ENCODE data around the gene DENND4A.

DENND4A gene

DNA sequence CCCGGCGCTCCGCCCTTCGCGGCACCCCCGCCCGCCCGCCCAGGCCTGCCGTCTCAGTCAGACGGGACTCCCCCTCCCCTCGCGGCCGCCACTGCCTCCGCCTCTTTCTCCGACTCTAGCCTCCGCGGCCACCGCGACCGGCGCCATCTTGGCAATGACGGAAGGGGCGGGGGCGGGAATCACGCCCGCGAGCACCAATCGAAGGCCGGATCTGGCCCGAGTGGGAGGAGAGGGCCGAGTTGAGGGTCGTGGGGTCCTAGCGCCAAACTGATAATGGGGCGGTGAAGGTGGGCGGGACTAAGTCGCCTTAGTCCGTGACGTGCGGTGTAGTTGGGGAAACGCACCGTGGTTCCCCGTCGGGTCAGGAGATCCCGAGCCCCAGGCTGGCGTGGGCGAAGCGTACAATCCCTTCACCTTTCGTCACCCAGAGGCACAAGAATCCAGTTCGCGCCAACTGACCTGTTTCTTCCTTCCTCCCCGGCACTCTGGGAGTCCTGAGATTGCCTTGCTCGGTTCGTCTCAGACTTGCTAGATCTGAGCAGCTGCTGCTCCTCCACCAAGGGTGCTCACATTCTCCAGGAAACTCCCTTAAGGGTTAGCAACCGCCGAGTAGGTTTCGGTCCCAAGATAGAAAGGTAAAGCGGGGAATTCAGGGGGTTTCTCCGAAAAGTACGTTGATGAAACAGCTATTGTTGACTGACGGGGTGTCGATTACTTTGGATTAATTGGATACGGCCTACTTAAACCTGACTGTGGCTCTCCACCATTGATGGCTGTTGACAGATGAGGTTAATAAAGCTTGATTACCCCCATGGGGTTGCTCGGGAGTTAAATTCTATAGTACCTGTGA, at the start of gene DENND4A:
DENND4A (minus strand) TSS at position 156 of the 850 bp plus-strand sequence. CDS start 35,843 bp downstream, outside the sequence.
- TF ChIP-seq GATA2 (IDR thresholded peaks at IDR 0.05; ENCODE audit: low read depth, low read length) (0 out of 2 replicates have a peak, but pooled peaks have one; percentile 39), GATA3 (IDR thresholded peaks at IDR 0.05; ENCODE audit: low read depth, low read length) (no peak)

DNA sequence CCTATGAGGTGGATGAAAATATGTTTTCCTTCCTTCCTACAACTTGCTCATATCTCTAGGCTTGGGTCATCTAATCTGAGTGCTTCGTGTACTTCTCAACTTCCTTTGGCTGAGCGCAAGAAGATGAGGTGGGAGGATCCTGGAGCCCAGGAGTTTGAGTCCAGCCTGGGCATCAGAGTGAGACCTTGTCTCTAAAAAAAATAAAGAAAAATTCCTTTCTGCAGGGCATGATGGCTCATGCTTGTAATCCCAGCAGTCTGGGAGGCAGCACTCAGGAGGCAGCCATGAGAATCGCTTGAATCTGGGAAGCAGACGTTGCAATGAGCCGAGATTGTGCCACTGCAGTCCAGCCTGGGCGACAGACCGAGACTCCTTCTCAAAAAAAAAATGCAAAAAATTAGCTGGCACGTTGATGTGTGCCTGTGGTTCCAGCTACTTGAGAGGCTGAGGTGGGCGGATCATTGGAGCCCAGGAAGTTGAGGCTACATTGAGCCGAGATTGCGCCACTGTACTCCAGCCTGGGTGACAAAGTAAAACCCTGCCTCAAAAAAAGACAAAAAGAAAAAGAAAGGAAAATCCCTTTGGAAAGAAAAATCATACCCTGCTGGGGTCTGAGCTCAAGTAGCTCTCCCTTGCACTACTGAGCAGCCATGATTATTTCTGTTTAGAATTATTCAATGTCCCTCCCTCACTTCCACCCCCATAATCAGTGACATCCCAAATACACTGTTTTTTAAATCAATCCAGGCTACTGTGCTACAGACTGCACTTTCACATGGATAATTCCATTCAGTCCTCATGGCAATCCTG, 49.2 kb upstream of the DENND4A start:
- no peak for TF ChIP-seq GATA2 (IDR thresholded peaks at IDR 0.05; ENCODE audit: low read depth, low read length)
- TF ChIP-seq GATA3 (IDR thresholded peaks at IDR 0.05; ENCODE audit: low read depth, low read length): no peak

DNA sequence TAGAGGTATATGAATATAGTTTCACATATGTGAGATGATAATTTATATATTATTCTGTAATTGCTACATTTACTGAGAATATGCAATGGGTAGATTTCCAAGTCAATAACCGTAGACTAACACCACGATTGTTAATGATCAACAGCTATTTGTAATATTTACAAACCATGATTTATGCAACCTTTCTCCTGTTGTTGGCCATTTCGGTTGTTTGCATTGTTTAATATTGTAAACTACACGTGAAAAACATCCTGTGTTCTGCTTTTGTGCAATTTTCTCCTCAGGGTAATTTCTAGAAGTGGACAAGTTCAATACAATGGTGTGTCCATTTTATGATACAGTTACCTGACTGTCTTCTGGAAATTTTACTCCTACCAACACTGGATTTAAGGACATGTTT, 47.9 kb upstream of the DENND4A start:
- no peak for TF ChIP-seq GATA2 (IDR thresholded peaks at IDR 0.05; ENCODE audit: low read depth, low read length)
- no peak for TF ChIP-seq GATA3 (IDR thresholded peaks at IDR 0.05; ENCODE audit: low read depth, low read length)

DNA sequence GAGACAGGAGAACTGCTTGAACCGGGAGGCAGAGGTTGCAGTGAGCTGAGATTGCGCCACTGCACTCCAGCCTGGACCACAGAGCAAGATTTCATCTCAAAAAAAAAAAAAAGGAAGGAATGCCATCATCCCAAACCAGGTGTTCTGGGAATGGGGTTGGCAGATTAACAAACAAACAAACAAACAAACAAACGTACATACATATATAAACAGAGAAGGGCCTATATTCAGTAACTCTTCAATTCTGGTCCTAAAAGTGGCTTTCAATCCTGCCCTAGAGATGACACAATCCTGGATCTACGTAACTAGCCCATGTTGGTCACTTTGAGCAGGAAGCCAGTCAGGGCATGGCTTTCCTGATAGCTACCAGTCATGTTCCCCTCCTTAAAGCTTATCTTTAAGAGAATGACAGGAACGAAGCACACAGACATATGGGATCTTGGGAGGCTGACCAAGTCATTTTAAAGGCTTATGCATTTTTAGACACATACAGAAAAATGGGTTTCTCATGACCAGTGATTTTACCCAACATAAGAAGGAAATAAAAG, 47.3 kb upstream of the DENND4A start:
- TF ChIP-seq GATA2 (IDR thresholded peaks at IDR 0.05; ENCODE audit: low read depth, low read length) (no peak), GATA3 (IDR thresholded peaks at IDR 0.05; ENCODE audit: low read depth, low read length) (no peak)

DNA sequence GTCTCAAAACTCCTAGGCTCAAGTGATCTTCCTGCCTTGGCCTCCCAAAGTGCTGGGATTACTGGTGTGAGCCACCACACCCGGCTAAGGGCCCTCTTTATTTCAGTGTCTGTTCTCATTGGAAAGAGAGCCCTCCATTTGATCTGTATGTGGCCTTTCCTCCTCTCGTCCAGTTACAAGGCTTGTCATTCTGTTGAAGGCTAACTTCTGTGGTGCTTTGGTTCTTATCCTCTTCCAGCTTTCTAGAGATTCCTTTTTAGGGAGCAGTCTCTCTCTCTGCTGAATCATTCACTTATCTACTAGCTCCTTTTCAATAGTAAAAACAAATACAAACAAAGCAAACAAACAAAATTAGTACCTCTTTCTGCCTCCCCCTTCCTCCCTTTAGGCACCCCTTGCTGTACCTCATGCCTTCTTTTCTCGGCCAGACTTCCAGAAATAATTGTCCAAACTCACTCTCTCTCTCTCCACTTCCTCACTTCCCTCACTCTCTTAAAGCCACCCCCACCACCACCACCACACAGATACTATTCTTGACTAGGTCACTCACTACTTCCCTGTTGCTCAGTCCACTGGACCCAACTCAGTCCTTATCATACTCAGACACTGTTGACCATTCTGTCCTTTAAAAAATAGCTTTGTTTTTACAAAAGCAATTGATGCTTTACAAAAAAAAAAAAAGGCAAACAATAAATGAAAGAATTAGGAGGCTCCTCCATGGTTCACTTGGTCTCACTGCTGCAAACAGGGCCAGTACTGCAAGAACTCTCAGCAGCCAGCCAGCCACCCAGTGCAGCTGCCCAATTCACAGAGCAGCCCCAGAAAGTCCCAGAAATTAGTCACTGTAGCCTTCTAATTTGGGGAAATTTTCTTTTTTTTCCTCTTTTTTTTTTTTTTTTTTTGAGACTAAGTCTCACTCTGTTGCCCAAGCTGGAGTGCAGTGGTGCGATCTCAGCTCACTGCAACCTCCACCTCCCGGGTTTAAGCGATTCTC, 45.5 kb upstream of the DENND4A start:
- TF ChIP-seq GATA3 (IDR thresholded peaks at IDR 0.05; ENCODE audit: low read depth, low read length) (no peak), GATA2 (IDR thresholded peaks at IDR 0.05; ENCODE audit: low read depth, low read length) (no peak)

DNA sequence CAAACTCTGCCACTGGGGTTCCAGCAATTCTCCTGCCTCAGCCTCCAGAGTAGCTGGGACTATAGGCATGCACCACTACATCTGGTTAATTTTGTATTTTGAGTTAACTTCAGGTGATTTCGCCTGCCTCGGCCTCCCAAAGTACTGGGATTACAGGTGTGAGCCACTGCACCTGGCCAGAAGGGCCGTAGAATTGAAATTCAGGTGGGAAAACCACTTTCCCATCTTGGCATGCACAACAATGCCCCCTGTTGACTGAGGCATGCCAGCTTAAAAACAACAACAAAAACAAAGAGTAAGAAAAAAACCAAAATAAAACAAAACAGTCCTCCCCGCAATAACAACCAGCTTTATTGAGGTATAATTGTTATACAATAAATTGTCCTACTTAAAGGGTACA, 44.6 kb upstream of the DENND4A start:
- no peak for TF ChIP-seq GATA2 (IDR thresholded peaks at IDR 0.05; ENCODE audit: low read depth, low read length)
- TF ChIP-seq GATA3 (IDR thresholded peaks at IDR 0.05; ENCODE audit: low read depth, low read length): no peak

DNA sequence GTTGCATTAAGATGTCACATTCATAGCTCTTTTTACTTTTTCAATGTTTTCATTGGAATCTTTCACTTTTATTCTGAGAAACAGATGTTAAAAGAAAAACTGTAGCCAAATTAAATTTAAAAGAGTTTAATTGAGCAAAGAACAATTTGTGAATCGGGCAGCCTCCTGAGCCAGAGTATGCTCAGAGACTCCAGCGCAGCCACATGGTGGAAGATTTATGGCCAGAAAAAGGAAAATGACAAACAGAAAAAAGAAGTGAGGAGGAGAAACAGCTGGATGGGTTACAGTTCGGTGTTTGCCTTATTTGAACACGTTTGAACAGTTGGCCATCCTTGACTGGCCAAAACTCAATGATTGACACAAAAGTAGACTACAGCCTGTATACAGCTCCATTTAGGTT, 43.4 kb upstream of the DENND4A start:
- TF ChIP-seq GATA2 (IDR thresholded peaks at IDR 0.05; ENCODE audit: low read depth, low read length) (no peak), GATA3 (IDR thresholded peaks at IDR 0.05; ENCODE audit: low read depth, low read length) (no peak)

DNA sequence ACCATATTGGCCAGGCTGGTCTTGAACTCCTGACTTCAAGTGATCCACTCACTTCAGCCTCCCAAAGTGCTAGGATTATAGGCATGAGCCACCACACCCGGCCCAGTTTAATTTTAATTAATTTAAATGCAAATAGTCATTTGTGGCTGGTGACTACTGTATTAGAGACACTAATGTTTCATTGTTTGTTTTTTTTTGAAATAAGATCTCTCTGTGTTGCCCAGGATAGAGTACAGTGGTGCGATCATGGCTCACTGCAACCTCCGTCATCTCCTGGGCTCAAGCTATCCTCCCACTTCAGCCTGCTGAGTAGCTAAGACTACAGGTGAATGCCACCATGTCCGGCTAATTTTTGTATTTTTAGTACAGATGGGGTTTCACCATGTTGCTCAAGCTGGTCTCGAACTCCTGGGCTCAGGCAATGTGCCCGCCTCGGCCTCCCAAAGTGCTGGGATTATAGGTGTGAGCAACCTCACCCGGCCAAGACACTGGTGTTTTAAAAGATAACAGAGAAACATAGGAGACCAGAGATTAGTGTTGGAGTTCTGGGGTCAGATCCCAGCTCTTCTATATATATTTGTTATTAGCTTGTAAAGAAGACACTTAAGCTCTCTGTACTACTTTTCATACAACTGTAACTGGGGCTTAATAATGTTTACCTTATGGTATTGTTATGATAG, 42.6 kb upstream of the DENND4A start:
- TF ChIP-seq GATA2 (IDR thresholded peaks at IDR 0.05; ENCODE audit: low read depth, low read length): no peak
- no peak for TF ChIP-seq GATA3 (IDR thresholded peaks at IDR 0.05; ENCODE audit: low read depth, low read length)

DNA sequence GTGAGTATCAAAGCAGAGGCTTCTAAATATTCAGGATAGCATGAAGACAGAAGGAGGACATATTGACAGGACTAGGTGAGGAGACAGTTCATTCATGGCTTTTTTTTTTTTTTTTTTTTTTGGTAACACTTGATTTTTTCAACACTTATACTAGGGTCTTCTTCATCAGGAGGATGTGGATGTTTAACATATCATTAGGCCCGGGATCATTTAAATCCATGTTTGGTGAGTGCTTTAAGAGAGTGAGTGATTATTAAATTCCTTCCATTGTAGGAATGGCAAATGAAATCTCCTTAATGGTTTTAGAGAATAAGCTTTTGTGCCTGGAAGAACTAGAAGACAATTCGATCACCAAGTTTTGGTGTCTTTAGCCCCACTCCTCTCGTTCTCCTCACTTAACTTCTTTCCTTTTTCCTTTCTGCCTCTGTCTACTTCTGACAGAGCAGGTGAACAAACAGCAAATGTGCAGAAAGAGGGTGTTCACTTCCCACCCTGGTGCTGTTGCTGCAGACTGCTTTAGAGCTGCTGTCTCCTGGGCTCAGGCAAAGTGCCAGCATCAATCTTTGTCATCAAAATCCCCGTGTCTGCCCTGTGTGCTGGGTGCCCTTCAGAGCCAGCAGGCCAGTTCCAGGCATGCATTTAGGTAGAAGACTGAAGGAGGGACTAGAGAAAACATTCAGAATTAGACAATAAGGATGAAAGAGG, 41.6 kb upstream of the DENND4A start:
- TF ChIP-seq GATA2 (IDR thresholded peaks at IDR 0.05; ENCODE audit: low read depth, low read length) (no peak), GATA3 (IDR thresholded peaks at IDR 0.05; ENCODE audit: low read depth, low read length) (no peak)

DNA sequence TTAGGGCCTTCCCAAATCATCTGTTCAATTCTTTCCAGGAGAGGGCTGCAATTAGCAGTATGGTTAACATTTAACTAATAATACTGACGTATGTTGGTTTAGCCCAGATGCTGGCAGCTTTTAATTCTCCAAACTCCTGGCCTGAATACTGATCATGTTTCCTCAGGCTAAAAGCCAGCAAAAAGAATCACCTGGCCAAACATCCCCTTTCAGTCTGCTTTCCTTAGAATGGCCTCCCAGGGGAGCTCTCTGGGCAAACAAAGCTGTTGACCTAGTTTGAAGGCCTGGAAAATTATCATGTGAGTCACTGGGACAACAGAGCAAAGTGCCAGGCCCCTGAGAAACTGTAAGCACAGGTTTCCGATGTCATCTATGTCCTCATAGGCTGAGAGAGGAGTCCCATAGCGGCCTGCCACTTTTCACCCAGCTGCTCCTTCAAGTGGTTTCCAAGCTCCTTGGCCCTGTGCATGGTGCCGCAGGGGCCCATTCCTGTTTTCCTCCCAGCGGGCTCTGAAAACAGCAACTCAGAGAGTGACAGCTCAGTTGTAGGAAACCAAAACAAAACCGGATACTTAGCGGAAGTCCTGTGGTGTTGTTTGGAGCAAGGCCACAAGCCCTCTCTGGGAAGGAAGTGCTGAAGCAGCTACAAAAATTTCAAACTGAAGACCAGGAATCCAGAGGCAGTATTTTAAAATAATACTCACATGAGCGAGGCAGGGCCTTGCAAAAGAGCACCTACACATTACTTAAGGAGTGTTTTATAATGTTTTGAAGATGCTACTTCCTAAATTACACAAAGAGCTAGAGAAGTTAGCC, 40.7 kb upstream of the DENND4A start:
- TF ChIP-seq GATA2 (IDR thresholded peaks at IDR 0.05; ENCODE audit: low read depth, low read length): no peak
- TF ChIP-seq GATA3 (IDR thresholded peaks at IDR 0.05; ENCODE audit: low read depth, low read length): no peak

DNA sequence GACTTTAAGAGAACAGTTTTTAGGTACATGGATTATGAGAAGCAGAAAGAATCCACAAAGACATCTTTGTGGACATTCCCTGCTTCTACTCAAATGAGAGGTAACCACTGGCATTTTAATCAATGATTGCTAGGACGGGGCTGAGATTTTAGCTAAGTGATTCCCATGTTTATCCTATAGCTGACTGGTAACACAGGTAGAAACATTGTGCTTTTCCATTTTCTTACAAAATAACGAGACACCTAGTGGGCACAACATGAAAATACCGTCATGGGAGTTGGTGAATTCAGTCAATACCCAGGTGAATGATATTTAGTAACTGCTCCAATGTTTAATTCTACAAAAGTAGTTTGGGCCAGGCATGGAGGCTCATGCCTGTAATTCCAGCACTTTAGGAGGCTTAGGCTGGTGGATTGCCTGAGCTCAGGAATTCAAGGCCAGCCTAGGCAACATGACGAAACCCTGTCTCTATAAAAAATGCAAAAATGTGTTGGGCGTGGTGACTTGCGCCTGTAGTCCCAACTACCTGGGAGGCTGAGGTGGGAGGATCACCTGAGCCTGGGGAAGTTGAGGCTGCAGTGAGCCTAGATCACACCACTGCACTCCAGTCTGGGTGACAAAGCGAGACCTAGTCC, 37.2 kb upstream of the DENND4A start:
- TF ChIP-seq GATA2 (IDR thresholded peaks at IDR 0.05; ENCODE audit: low read depth, low read length): no peak
- TF ChIP-seq GATA3 (IDR thresholded peaks at IDR 0.05; ENCODE audit: low read depth, low read length): no peak
